AG04450 (cell line): ENCODE data around the gene MPND. TPM values are rescaled to one million over a fixed set of nuclear protein-coding genes. Genes with fewer than 3 reads are reported as not detected.

ENCODE experiments used
- CTCF ChIA-PET: fragments of 300-600, 350-600 bp; formaldehyde crosslinking; extraction: SDS; loops from one replicate; lab custom pipeline; 2022; ENCODE audit warnings: antibody characterized with exemption, inconsistent platforms; lab: Charles Lee
- POLR2A ChIA-PET: fragments of 350-600 bp; formaldehyde crosslinking; extraction: SDS; loops from one replicate; lab custom pipeline; 2021; ENCODE audit warnings: antibody characterized with exemption, inconsistent platforms; lab: Yijun Ruan, JAX
- DNase-seq: peaks from one replicate; pipeline ENCODE4 v3.0.0-alpha.2; 2011; ENCODE audit warnings: low read depth, low spot score
- H3K27ac ChIP-seq: one replicate; pipeline ENCODE4 v1.5.1; 2012; ENCODE audit warnings: low read depth, low read length, control low read depth
- H3K27me3 ChIP-seq: one replicate; pipeline ENCODE4 v1.6.0; 2012; ENCODE audit warnings: low read length; ENCODE audit not compliant: control insufficient read depth, insufficient read depth
- H3K4me3 ChIP-seq: 2 replicates; pipeline ENCODE4 v1.5.1; 2011; ENCODE audit warnings: mild to moderate bottlenecking, low read depth, low read length, control low read depth
- H3K9me3 ChIP-seq: 2 replicates; pipeline ENCODE4 v1.5.1; 2012; ENCODE audit warnings: low read length; ENCODE audit not compliant: control insufficient read depth, insufficient read depth
- polyA plus RNA-seq: library from polyadenylated mRNA; depleted of rRNA; stranded (reverse); fragments of >200 nt; gene quantifications from 2 replicates; pipeline ENCODE4 v1.2.3, GENCODE V29; 2011
- TF ChIP-seq, protein P1 (sequence below): IDR thresholded peaks from 2 replicates; pipeline ENCODE4 v1.5.1; 2011; ENCODE audit warnings: low read depth, low read length, control low read depth, inconsistent platforms

MPND gene
- polyA plus RNA-seq, 1 experiment = 5.1 TPM

DNA sequence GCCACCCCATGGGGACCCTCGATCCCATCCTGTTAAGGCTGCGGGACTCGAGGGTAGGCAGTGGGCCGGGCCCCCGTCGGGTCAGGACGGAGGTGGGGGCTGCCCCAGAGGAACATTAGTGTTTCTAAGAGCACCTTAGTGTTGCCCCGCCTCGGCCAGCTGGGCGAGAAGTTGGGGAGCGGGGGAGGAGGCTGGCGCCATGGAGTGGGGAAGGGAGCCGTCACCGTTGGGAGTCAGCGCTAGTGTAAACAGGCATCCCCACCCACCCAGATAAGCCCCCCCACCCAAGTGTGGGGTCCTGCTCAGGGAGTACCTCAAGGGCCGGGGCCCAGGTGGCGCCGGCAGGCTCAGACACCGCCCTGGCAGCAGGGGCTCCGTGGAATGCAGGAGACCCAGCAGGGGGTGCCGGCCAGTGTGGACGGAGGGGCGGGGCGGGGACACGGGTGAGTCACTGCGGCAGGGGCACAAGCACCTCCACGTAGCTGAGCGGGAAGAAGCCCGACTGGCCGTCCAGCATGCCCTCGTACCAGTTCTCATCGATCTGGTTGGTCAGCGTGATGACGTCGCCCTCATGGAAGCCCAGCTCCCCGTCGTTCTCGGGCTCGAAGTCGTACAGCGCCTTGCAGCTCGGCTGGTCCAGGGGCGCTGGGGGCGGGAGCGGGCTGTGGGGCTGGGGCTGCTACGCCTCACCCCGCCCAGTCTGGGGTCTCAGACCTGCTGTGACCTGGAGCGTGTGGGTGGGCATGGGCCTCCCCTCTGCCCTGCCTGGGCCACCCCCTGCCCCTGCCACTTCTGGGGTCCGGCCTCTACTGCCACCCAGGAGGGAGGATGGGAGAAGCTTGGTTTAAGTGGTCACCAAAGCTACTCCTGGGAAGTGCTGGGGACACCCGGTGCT is 18.0 kb downstream of the MPND start:
- DNase-seq = no peak

DNA sequence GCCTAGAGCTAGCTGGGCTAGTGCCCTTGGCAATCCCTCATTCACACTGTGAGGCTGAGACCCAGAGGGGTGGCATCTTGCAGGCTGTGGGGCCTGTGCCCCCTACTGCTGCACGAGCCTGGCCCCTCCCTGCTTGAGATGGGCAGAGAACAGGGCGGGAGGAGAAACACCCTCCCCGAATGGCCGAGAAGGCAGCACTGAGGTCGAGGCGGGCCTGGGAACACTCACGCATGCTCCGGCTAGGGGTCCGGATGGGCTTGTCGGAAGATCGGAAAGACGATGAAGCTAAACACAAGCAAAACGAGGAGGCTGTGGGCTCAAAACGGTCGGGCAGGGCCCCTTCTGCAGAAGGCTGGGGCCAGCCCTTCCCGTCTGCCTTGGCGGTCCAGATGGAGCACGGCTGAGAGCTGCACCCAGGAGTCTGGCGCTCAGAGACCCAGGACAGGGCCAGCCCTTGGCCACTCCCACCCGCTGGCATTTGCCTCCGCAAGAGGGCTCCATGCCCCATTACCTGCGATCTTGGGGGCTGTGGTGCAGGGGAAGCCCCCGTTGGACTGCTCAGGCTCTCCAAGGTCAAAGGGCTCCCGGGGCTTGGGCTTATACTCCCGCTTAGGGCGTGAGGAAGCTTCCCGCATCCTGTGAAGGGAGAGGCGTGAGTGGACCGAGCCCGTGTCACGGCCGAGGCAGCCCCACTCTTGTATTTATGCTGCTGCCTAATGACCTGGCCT is 18.9 kb downstream of the MPND start:
- ChIA-PET CTCF (interaction anchor here (1.4 to 2.6 kb wide), 2 partner anchors 9 to 38 kb away, joined by 3 to 15 read pairs; partner anchors contain the start of gene SH3GL1), POLR2A (no interaction called here)
- H3K27me3 ChIP-seq = no peaks in the 10 kb centered on the region

More for the DNA sequence above, 18.0 kb downstream of the MPND start:
- H3K9me3 ChIP-seq = no peaks in the 10 kb centered on the region; the same call in 1 of the 2 replicates
- TF ChIP-seq, protein P1, sequence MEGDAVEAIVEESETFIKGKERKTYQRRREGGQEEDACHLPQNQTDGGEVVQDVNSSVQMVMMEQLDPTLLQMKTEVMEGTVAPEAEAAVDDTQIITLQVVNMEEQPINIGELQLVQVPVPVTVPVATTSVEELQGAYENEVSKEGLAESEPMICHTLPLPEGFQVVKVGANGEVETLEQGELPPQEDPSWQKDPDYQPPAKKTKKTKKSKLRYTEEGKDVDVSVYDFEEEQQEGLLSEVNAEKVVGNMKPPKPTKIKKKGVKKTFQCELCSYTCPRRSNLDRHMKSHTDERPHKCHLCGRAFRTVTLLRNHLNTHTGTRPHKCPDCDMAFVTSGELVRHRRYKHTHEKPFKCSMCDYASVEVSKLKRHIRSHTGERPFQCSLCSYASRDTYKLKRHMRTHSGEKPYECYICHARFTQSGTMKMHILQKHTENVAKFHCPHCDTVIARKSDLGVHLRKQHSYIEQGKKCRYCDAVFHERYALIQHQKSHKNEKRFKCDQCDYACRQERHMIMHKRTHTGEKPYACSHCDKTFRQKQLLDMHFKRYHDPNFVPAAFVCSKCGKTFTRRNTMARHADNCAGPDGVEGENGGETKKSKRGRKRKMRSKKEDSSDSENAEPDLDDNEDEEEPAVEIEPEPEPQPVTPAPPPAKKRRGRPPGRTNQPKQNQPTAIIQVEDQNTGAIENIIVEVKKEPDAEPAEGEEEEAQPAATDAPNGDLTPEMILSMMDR = no peak
- H3K27ac ChIP-seq = no peak overlapping the region
- CTCF ChIA-PET = interaction anchor here (1.4 to 2.6 kb wide), 2 partner anchors 9 to 39 kb away, joined by 3 to 15 read pairs; partner anchors contain the start of gene SH3GL1
- POLR2A ChIA-PET = interaction anchor here (0.9 to 1.7 kb wide), 2 partner anchors 10 to 19 kb away, joined by 3 read pairs; partner anchors contain the start of gene MPND
- no peaks in the 10 kb centered on the region for H3K27me3 ChIP-seq
- H3K4me3 ChIP-seq = no peak overlapping the region

DNA sequence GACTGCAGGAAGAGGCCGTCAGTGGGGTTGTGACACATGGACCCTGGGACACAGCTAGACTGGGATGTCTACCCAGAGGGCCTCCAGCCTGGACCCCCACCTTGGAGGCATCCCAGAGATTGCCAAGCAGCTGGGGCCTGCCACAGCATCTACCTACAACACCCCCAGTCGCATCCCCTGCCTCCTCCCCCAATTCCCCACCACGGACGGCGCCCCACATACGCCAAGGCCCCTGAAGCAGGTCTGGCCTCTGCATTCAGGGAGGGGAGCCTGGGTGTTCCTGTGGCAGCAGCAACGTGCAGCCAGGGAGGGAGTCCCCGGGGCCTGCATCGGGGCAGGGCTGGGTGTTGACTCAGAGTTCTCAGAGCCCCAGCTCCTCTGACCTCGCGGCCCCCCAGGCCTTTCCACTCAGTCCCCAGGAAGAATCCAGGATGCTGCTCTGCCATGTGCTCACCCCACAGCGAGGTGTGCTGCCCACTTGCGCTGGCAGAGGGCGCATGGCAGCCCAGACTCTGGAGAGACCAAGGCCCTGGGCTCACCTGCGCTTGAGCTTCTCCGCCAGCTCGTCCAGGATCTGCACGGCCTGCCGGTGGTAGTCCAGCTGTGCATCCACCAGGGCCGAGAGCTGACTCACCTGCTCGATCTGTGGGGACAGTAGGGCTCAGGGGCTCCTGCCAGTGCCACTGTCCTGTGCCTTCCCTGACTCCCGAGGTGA is 19.6 kb downstream of the MPND start:
- ChIA-PET CTCF (interaction anchor here (1.4 to 2.6 kb wide), 2 partner anchors 10 to 38 kb away, joined by 3 to 15 read pairs; partner anchors contain the start of gene SH3GL1), POLR2A (no interaction called here)
- Histone ChIP-seq H3K27me3 (no peaks in the 10 kb centered on the region), H3K27ac (peak overlapping the region; percentile 11), H3K9me3 (no peaks in the 10 kb centered on the region; the same call in 1 of the 2 replicates), H3K4me3 (no peak overlapping the region)
- TF ChIP-seq, protein P1 = peak; percentile 31
- DNase-seq = no peak

More for the DNA sequence above, 18.9 kb downstream of the MPND start:
- Histone ChIP-seq H3K27ac (no peak overlapping the region), H3K4me3 (no peak overlapping the region), H3K9me3 (no peaks in the 10 kb centered on the region; the same call in 1 of the 2 replicates)
- DNase-seq = no peak
- TF ChIP-seq, protein P1 = no peak

DNA sequence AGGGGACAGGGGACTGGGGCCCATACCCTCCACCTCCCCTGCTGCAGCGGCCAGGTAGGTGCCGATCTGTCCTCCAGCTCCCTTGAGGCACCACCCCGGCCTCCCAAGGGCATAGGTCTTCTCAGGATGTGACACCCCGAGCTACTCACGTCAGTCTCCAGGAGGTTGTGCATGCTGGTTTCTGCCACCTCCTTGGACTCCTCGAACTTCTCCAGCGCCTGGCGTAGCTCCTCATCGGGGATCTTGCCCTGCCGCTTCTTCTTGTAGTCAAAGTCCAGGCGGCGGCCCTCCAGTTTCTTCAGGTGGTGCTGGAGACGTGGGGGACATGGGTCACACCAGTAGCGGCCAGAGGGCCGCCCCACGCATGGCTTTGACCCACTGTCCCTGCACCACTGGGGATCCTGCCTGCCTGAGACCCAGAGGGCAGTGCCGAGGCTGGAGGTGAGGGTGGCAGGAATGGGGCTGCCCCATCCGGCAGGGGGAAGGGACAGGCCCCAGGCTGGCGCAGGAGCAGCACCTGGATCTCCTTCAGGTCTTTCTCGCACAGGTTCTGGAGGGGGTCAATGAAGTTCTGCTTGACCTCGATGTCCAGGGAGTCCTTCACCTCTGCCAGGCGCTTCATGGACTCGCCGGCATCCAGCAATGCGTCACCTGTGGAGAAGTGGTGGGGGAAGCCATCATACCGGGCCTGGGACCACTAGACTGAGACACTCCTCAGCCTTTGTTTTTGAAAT is 20.4 kb downstream of the MPND start:
- no peaks in the 10 kb centered on the region; the same call in 1 of the 2 replicates for H3K9me3 ChIP-seq
- ChIA-PET CTCF (interaction anchor here (2.6 kb wide), 1 partner anchor 11 kb away, joined by 15 to 20 read pairs; no protein-coding TSS in a partner anchor), POLR2A (no interaction called here)
- TF ChIP-seq, protein P1 = no peak
- H3K27ac ChIP-seq = no peak overlapping the region
- H3K27me3 ChIP-seq = no peaks in the 10 kb centered on the region
- DNase-seq = no peak
- H3K4me3 ChIP-seq = no peak overlapping the region
